Renal cortical epithelial cell (primary cell): ENCODE measurements around the gene CDHR1. TPM values are rescaled to one million over a fixed set of nuclear protein-coding genes. Genes with fewer than 3 reads are reported as not detected.

Experiments
- DNase-seq: peaks from one replicate; pipeline ENCODE4 v3.0.0-alpha.2; 2011; ENCODE audit warnings: low read depth
- total RNA-seq: library from RNA; depleted of rRNA; stranded (reverse); fragments of >200 nt; gene quantifications from 2 replicates; pipeline ENCODE4 v1.2.3, GENCODE V29; 2014

Gene CDHR1
- total RNA-seq, 1 donor from 2014 or later = 108 TPM

DNA sequence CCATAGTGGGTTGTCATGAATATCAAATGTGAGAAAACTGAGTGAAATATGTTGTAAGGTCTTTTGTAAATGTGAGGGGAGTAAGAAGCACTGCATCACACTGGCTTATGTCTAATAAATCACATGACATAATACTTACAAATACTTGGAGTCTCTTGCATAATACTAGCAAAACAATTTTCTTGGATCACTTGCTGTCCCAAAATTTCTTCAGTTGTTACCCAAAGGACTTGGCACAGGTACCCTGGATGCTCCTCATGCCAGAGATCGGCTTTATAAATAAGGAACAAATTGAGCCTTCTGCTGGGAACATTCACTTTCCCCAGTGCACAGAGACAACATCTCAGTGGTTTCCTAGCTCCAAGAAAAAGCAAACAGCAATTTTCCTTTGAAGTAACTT lies 36.0 kb downstream of the CDHR1 start:
- no peak for DNase-seq

- no peak for DNase-seq
These were observed 38.0 kb downstream of the CDHR1 start for GRCh38 chr10:84232376-84232775.

- no peak for DNase-seq
These were observed 39.6 kb downstream of the CDHR1 start for GRCh38 chr10:84233940-84234339.

DNA sequence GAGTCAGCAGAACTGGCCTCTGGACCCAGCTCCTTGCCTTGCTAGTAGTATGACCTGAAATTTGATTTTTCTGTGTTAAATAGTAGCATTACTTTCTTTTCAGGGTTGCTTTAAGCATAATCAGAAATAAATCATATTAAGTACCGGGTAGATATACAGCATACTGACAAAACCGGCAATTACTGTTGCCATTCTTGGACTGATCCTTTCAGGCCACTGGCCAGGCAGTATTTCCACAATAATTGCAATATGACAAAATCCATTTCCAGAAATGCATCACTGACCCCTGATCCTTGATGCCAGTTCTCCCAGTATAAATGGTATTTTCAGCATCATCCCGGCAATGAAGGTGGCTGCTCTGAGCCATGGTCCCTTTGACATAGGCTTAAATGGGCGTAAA lies 40.1 kb downstream of the CDHR1 start:
- no peak for DNase-seq

DNA sequence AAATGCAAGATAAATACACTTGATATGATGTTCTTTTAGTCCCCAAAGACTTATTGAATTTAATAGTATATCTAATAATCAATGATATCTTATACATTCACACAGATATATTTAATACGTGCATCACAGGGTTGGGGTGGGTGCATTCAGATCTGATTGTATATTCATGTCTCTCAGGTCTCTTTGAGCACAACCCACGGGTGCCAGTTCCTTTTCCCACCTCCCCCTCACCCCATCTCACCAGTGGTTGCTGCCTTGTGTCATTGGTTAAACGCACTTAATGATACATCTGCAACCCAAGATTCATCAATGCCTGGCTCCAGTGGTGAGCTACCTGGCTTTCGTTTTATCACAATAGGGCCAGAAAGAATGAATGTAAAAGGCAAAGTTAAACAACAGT lies 40.8 kb downstream of the CDHR1 start:
- no peak for DNase-seq

DNA sequence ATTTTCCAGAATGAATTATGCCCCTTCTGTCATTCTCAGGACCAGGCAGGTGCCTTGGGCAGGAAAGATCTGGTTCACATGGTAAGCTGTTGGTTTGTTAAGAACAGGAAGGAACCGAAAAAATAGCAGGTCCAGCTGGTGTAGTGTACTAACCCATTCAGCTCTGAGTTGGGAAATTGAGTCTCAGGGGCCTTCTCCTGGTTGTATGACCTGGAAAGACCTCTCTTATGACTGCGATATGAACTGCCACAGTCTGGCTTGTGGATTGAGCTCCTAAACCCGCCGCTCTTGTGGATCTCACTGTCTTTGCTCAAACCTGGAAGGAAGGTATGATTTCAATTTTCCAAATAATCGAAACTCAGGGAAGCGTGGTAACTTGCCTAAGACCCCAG lies 42.5 kb downstream of the CDHR1 start:
- DNase-seq = no peak

- DNase-seq = no peak
These were observed 43.1 kb downstream of the CDHR1 start for GRCh38 chr10:84237199-84238051.

DNA sequence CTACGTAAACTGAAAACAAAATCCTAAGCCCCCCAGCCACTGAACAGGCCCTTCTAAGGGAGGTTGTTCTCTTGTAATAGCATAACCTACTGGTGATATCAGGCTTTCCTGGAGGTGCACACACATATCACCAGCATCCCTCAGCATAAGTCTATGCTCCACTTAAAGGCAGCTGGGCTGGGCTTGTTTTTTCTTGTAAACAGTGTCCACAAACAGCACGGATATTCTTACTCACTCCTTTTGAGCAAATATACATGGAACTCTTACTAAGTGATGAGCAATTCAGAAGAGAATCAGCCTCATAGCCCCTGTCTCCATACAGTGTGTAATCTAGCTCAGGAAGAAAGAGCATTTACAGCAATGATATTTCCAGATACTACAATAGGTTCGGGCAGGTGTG lies 44.6 kb downstream of the CDHR1 start:
- DNase-seq = no peak

DNA sequence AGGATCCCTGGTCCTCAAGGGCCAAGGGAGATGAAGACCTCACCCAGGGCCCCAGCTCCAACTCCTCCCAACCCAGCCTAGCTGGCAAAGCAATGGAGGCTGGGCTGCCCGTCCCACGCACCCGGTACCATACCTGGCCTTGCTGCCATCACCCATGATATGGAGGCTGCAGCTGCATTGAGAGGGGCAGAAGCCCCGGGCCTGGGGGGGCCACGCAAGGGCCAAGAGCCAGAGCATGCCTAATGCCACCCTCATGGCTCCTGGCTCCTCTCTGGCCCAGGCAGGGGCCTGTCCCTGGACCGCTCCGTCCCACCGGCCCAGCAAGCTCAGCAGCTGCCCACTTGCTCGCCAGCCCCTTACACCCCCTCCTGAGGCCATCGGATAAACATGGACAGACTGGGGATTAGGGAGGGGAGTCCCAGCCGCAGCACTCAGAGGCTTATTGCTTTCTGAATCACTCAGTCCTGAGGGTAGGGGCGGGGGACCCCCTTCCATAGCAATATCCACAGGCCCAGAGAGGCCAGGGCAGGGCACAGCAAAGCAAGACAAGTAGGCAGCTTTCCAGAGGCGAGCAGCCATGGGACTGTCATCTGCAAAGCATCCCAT lies 47.0 kb downstream of the CDHR1 start, which contains the start of gene LRIT1:
LRIT1 (minus strand) TSS at position 362 of the 606 bp plus-strand sequence; CDS start at position 255, 107 bp downstream.
- no peak for DNase-seq

- DNase-seq = no peak
These were observed 49.4 kb downstream of the CDHR1 start for GRCh38 chr10:84243759-84244158.

GRCh38 chr10:84244651-84245270 lies 50.4 kb downstream of the CDHR1 start, which contains the start of gene RGR:
TSS of gene RGR (plus strand) at chr10:84245053. CDS start at chr10:84245091, 38 bp downstream.
- no peak for DNase-seq

- no peak for DNase-seq
These were observed 53.2 kb downstream of the CDHR1 start for GRCh38 chr10:84247496-84247895.

DNA sequence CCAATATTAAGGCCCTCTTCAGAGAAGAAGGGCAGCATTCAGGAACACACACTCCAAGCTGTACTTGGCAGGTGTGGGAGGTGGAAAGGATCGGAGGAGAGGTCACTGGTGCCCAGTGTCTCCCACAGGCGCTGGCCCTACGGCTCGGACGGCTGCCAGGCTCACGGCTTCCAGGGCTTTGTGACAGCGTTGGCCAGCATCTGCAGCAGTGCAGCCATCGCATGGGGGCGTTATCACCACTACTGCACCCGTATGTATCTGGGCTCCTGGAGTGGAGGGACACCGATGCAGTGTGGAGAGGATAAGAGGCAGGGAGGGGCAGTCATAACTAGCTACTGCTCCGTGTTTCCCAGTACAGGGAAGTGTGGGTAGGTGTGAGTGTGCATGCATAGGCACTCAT lies 54.5 kb downstream of the CDHR1 start:
- DNase-seq = no peak

DNA sequence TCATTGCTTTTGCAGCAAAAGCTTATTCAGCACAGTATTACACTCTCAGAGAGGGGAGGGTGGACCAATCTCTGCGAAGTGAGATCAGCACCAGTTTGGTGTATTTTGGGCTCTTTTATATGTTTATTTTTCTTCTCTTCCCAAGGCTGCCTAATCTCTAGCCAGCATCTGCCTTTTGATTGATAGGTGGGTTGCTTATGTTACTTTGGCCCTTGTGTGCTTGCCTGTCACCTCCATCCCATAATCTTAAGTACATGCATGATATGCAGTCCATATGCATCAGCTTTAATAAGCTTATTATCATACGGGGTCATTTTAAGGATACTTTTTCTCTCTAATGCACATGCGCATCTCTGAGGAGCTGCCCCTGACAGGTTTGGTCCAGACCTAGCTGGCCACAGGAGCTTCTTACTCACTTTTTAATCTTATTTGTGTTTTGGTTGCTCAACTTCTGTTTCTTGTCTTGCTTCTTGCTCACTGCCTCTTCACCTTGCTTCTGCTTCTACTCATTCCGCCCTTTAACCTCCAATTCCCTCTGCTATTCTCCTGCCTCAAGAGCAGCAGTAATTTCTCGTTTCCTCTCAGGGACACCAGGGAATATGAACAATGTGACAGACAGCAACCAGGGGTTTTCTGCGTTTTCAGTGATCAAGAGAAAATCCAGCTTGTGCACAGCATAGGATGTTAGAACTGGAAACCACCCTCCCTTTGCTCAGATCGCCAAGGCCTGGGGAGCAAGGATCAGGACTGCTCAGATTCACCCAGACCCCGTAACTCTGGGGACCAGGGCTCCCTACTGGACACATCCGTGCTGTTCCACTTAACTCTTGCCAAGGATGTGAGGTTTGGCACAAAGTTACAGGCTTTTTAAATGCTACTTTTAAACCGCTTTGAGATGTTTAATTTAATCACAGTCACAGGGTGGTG lies 60.5 kb downstream of the CDHR1 start:
- no peak for DNase-seq

DNA sequence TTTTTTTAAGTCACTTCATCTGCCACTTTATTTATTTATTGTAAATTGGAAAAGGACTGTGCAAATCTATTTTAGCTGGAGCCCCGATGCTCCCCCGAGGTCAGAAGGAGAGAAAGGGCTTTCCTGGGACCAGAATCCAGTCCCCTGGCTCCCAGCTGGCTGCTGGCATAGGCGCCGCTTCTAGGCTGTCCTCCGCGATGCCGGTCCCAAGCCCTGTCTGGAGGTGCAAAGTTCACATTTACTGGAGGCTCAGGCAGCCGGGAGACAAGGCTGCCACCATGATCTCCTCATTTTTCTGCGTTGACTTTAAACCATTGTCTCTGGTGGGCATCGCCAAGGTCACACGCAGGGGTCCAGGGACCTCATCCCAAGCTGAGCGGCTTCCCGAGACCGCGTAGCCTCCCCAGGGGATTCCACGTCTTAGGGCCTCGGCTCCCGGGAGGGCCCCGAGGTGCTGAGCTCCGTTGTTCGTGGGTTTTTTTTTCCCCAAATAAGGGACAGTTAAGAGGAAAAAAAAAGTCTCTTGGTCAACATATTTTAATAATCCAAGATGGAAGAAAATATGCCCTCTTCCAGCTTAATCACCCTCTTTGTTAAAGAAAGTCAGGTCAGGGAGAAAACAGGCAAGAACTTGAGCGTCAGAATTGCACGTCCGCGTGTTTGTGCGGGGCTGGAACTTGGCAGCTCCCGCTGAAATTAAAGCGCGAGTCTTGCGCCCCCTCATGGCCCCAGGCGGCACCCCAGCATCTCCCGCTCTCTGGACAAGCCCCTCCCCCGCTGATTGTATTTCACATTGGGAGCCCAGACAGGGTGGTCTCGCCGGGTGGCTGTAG lies 62.4 kb downstream of the CDHR1 start:
- peak; percentile 7 for DNase-seq

- no peak for DNase-seq
These were observed 63.1 kb downstream of the CDHR1 start for GRCh38 chr10:84257343-84258020.

- DNase-seq = no peak
These were observed 63.8 kb downstream of the CDHR1 start for GRCh38 chr10:84258034-84258695.

DNA sequence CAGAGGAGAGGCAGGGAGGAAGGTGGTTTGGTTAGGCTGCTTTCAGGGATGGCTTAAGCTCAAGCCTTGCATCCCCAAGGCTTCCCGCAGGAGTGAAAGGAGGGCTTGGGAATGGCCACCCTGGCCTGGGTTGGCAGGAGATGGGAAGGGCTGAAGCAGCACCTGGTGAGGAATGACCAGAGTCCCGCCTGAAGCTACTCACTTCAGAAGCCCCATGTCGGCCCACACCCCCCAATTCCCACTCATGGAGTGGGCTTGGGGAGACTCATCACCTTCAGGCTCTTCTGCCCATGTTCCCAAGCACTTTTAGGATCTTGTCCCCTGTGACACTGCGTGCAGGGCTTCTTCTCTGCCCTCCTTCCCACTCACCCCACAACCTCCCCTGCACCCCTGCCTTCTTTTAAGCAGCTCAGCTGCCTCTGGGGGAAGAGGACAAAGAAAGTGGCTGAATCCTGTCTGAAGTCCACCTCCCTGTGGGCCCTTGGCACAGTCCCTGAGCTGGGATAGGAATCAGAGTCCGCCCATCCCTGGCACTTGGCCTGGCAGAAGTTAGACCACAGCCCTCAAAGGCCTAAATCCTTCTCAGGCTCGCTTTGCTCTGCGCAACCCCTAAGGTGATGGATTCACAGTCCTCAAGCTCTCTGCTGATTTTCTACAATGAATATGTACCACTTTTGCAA lies 67.0 kb downstream of the CDHR1 start:
- DNase-seq = no peak
